GM21447 (cell line): ENCODE measurements around the gene TMEM39A.

Experiments
- ATAC-seq: cut with Tn5 transposase; IDR thresholded peaks from one replicate; pipeline ENCODE4 v1.9.1; 2021; ENCODE audit not compliant: unreplicated experiment

TMEM39A gene

GRCh38 chr3:119456469-119456868 is 6.9 kb downstream of the TMEM39A start:
- no peak for ATAC-seq

GRCh38 chr3:119453822-119454221 is 9.6 kb downstream of the TMEM39A start:
- no peak for ATAC-seq

- ATAC-seq = no peak
Measured at GRCh38 chr3:119444590-119444989, 18.8 kb downstream of the TMEM39A start.

- no peak for ATAC-seq
Measured at GRCh38 chr3:119443179-119443578, 20.2 kb downstream of the TMEM39A start.

- ATAC-seq = no peak
Measured at GRCh38 chr3:119437691-119438258, 25.6 kb downstream of the TMEM39A start.

- no peak for ATAC-seq
Measured at GRCh38 chr3:119436977-119437376, 26.4 kb downstream of the TMEM39A start.

- ATAC-seq = no peak
Measured at GRCh38 chr3:119434703-119435102, 28.7 kb downstream of the TMEM39A start.

- ATAC-seq = no peak
Measured at GRCh38 chr3:119433613-119434325, 29.6 kb downstream of the TMEM39A start.

- ATAC-seq = no peak
Measured at GRCh38 chr3:119428538-119428937, 34.9 kb downstream of the TMEM39A start.

- no peak for ATAC-seq
Measured at GRCh38 chr3:119427669-119428068, 35.7 kb downstream of the TMEM39A start.

- no peak for ATAC-seq
Measured at GRCh38 chr3:119420196-119420595, 43.2 kb downstream of the TMEM39A start.

GRCh38 chr3:119418641-119419040 is 44.8 kb downstream of the TMEM39A start:
- ATAC-seq = no peak

GRCh38 chr3:119417771-119418512 is 45.5 kb downstream of the TMEM39A start:
- no peak for ATAC-seq

- ATAC-seq = no peak
Measured at GRCh38 chr3:119416873-119417272, 46.5 kb downstream of the TMEM39A start.

GRCh38 chr3:119413603-119414280 is 49.7 kb downstream of the TMEM39A start:
- no peak for ATAC-seq

GRCh38 chr3:119409844-119410243 is 53.6 kb downstream of the TMEM39A start:
- ATAC-seq = no peak

- no peak for ATAC-seq
Measured at GRCh38 chr3:119408243-119408950, 55.0 kb downstream of the TMEM39A start.

GRCh38 chr3:119405315-119405714 is 58.1 kb downstream of the TMEM39A start:
- no peak for ATAC-seq

GRCh38 chr3:119403201-119403600 is 60.2 kb downstream of the TMEM39A start:
- ATAC-seq = no peak

- no peak for ATAC-seq
Measured at GRCh38 chr3:119402791-119403190, 60.6 kb downstream of the TMEM39A start.
